Measurements from ENCODE around the gene CEBPZOS. TPM values are rescaled to one million over a fixed set of nuclear protein-coding genes. Genes with fewer than 3 reads are reported as not detected.
A peak's percentile ranks its signal among the peaks of the same experiment; 100 is the strongest.

The CEBPZOS gene
- total RNA-seq, result 10 to 100 TPM; 17.9 to 22.3 (median 20.3) TPM

DNA sequence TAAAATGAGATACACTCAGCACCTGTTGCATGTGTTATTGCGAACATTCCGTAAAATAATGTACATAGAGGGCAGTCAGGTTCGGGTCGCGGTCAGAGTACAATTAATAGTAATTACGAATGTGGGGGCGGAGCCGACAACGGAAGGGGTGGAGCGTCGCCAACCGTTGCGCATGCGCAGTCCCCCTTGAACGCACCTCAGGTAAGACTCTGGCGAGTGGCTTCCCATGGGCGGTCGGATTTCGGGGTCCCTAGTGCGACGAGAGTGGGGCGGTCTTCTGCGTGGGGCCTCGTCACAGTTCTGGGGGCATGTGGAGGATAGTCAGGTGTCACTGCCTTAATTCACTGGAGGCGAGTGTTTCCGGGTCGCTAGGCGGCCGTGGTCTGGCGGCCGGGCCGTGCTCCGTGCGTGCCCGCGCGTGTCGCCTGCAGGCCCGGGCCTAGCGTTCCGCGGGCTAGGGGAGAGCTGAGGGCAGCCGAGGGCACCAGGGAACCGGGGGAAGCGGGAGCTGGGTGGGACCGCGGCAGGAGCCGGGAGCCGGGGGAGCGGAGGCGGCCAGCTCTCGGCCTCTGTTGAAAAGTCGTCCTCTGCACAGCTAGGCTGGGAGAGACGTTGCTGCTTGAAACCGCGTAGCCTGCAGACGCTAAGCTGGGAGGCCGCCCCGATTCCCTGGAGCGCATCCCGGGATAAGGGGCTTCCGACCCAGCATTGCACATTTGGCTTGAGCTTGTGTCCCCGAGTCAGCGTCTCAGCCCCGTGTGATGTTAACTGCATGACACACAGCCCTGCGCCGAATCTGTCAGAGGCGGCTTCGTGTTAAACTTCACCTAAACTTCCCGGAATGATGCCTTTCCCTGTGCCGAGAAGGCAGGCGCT is at the start of gene CEBPZOS:
Gene CEBPZOS, plus strand, starts transcription at position 177 of the 876 bp plus-strand sequence. CDS start 3,209 bp downstream, outside the sequence.
- peaks cover 0 to 19% (median 7%) of the 10 kb centered on the region in 3 donors for H3K36me3 ChIP-seq
- no peaks in the 10 kb centered on the region for H3K27me3 ChIP-seq
- 0% methylated on average over 20 to 42 of the region's 72 CpGs for WGBS, 2 donors
- peak; percentile 43 for DNase-seq
- TF ChIP-seq, protein P1, sequence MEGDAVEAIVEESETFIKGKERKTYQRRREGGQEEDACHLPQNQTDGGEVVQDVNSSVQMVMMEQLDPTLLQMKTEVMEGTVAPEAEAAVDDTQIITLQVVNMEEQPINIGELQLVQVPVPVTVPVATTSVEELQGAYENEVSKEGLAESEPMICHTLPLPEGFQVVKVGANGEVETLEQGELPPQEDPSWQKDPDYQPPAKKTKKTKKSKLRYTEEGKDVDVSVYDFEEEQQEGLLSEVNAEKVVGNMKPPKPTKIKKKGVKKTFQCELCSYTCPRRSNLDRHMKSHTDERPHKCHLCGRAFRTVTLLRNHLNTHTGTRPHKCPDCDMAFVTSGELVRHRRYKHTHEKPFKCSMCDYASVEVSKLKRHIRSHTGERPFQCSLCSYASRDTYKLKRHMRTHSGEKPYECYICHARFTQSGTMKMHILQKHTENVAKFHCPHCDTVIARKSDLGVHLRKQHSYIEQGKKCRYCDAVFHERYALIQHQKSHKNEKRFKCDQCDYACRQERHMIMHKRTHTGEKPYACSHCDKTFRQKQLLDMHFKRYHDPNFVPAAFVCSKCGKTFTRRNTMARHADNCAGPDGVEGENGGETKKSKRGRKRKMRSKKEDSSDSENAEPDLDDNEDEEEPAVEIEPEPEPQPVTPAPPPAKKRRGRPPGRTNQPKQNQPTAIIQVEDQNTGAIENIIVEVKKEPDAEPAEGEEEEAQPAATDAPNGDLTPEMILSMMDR (IDR thresholded peaks at IDR 0.05), result no peak
- peak in 3 of 4 donors; percentile 70 to 91 (median 71) for TF ChIP-seq POLR2A (IDR thresholded peaks at IDR 0.05)
- peaks cover 0 to 32% (median 15%) of the 10 kb centered on the region in 3 donors for H3K4me1 ChIP-seq
- intact Hi-C loops (cut with DNase I), result no loop called here
- H3K27ac ChIP-seq, result peak within 1 kb of the TSS; percentile 92 to 95 (median 94)
- no peaks in the 10 kb centered on the region for H3K9me3 ChIP-seq
- H3K4me3 ChIP-seq, result peak within 1 kb of the TSS; percentile 69 to 97 (median 88)

GRCh38 chr2:37148325-37148724 is 48.0 kb upstream of the CEBPZOS start:
- DNase-seq, result no peak
- no peak overlapping the region for H3K4me3 ChIP-seq
- peaks cover 0 to 30% (median 0%) of the 10 kb centered on the region in 3 donors for H3K4me1 ChIP-seq
- no peaks in the 10 kb centered on the region for H3K9me3 ChIP-seq
- WGBS, 2 donors, result 85 to 89% methylated on average over 7 of the region's 7 CpGs
- intact Hi-C loops (cut with DNase I), result no loop called here
- H3K27me3 ChIP-seq, result no peaks in the 10 kb centered on the region
- H3K36me3 ChIP-seq, result peaks cover 0 to 66% (median 13%) of the 10 kb centered on the region in 3 donors
- TF ChIP-seq POLR2A (IDR thresholded peaks at IDR 0.05), result no peak
- TF ChIP-seq, protein P1 (IDR thresholded peaks at IDR 0.05), result no peak
- H3K27ac ChIP-seq, result no peak overlapping the region

DNA sequence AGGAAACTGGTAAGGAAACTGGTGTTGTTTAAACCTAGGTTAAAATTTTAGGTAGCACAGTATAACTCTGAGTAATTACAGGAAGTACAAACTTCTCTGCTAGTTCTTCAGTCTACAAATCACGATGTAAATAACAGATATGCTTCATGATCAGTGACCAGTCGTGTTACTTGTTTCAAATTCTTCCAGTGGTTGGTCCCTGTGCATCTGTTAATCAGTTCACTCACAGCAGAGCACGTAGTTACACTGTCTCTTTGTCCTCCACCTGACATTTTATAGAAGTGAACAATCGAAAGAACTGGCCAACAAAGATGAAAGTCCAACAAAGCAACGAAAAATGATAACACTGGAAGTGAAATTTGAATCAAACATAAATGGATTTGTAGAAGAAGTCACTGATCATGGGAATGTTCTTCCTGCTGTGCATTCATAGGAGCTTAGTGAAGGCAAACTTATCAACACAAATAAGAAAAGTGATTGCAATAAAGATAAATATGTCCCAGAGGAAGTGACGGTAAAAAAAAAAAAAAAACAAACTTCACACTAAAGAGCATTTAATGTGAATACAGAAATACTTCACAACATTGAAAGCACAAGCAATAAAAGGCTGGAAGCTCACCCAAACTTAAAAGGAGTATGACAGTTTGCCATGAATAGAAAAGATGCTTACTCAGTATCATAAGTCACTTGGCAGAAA is 46.5 kb upstream of the CEBPZOS start:
- 54 to 65% methylated on average over 6 of the region's 6 CpGs for WGBS, 2 donors
- Histone ChIP-seq H3K4me1 (peaks cover 0 to 30% (median 0%) of the 10 kb centered on the region in 3 donors), H3K9me3 (no peaks in the 10 kb centered on the region), H3K27ac (no peak overlapping the region), H3K27me3 (no peaks in the 10 kb centered on the region), H3K36me3 (peaks cover 0 to 62% (median 13%) of the 10 kb centered on the region in 3 donors), H3K4me3 (no peak overlapping the region)
- DNase-seq, result no peak
- intact Hi-C loops (cut with DNase I), result no loop called here
- TF ChIP-seq, protein P1 (IDR thresholded peaks at IDR 0.05), result no peak
- TF ChIP-seq POLR2A (IDR thresholded peaks at IDR 0.05), result no peak

DNA sequence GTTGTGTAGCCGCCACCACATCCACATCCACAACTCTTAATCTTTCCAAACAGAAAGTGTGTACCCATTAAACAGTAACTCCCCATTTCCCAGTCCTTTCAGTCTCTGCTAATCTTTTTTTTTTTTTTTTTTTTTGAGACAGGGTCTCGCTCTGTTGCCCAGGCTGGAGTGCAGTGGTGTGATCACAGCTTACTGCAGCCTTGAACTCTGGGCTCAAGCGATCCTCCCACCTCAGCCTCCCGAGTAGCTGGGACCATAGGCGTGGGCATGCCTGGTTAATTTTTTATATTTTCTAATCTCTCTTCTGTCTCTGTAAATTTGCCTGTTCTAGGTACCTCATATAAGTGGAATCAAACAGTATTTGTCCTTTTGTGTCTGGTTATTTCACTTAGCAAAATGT is 43.1 kb upstream of the CEBPZOS start:
- no peak for DNase-seq
- H3K4me3 ChIP-seq, result no peak overlapping the region
- intact Hi-C loops (cut with DNase I), result no loop called here
- H3K27me3 ChIP-seq, result no peaks in the 10 kb centered on the region
- 92% methylated on average over 4 to 5 of the region's 5 CpGs for WGBS, 2 donors
- peaks cover 8 to 55% (median 22%) of the 10 kb centered on the region in 3 donors for H3K4me1 ChIP-seq
- H3K9me3 ChIP-seq, result no peaks in the 10 kb centered on the region
- no peak for TF ChIP-seq POLR2A (IDR thresholded peaks at IDR 0.05)
- TF ChIP-seq, protein P1 (IDR thresholded peaks at IDR 0.05), result no peak
- H3K36me3 ChIP-seq, result peaks cover 0 to 28% (median 0%) of the 10 kb centered on the region in 3 donors
- no peak overlapping the region for H3K27ac ChIP-seq

DNA sequence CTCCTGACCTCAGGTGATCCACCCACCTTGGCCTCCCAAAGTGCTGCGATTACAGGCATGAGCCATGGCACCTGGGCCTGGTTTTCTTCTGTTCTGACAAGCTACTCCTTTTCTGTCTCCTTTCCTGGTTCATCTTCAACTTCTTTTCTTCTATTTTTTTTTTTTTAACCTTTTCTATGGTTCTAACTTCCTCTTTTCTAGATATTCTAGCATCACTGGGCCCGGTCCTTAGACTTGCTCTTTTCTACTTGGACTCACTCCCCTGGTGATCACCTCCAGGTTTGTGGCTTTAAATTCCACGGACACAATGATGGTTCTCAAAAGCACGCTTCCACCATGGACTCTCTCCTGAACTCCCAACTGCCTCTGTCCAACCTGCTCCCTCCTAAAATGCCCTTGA is 41.5 kb upstream of the CEBPZOS start:
- intact Hi-C loops (cut with DNase I), result no loop called here
- TF ChIP-seq, protein P1 (IDR thresholded peaks at IDR 0.05), result no peak
- no peak for TF ChIP-seq POLR2A (IDR thresholded peaks at IDR 0.05)
- DNase-seq, result no peak
- Histone ChIP-seq H3K27me3 (no peaks in the 10 kb centered on the region), H3K27ac (no peak overlapping the region), H3K4me3 (no peak overlapping the region), H3K9me3 (no peaks in the 10 kb centered on the region), H3K4me1 (peaks cover 13 to 55% (median 26%) of the 10 kb centered on the region in 3 donors), H3K36me3 (peaks cover 0 to 21% (median 0%) of the 10 kb centered on the region in 3 donors)
- 79 to 91% methylated on average over 4 of the region's 4 CpGs for WGBS, 2 donors
